Measurements from ENCODE around the gene FEN1.

FEN1 gene

GRCh38 chr11:61775606-61776554, 16.8 kb upstream of the FEN1 start:
- DNase-seq (ENCODE audit: low read depth): no peak

- no peak for DNase-seq (ENCODE audit: low read depth)
Measured at GRCh38 chr11:61776561-61777075, 16.1 kb upstream of the FEN1 start.

GRCh38 chr11:61777234-61778090, 15.2 kb upstream of the FEN1 start:
- DNase-seq (ENCODE audit: low read depth): no peak

- DNase-seq (ENCODE audit: low read depth): no peak
Measured at GRCh38 chr11:61778357-61778886, 14.3 kb upstream of the FEN1 start.

GRCh38 chr11:61778920-61779650, 13.6 kb upstream of the FEN1 start:
- DNase-seq (ENCODE audit: low read depth): no peak

- no peak for DNase-seq (ENCODE audit: low read depth)
Measured at GRCh38 chr11:61779666-61780525, 12.8 kb upstream of the FEN1 start.

- no peak for DNase-seq (ENCODE audit: low read depth)
Measured at GRCh38 chr11:61780581-61781162, 12.0 kb upstream of the FEN1 start.

GRCh38 chr11:61781585-61781984, 11.1 kb upstream of the FEN1 start:
- no peak for DNase-seq (ENCODE audit: low read depth)

GRCh38 chr11:61782299-61782698, 10.4 kb upstream of the FEN1 start:
- DNase-seq (ENCODE audit: low read depth): no peak

- DNase-seq (ENCODE audit: low read depth): no peak
Measured at GRCh38 chr11:61782841-61783240, 9.9 kb upstream of the FEN1 start.

GRCh38 chr11:61783717-61784505, 8.8 kb upstream of the FEN1 start:
- DNase-seq (ENCODE audit: low read depth): no peak

GRCh38 chr11:61784506-61784805, 8.3 kb upstream of the FEN1 start:
- no peak for DNase-seq (ENCODE audit: low read depth)

GRCh38 chr11:61785837-61786402, 6.8 kb upstream of the FEN1 start:
- no peak for DNase-seq (ENCODE audit: low read depth)

- no peak for DNase-seq (ENCODE audit: low read depth)
Measured at GRCh38 chr11:61787928-61788491, 4.7 kb upstream of the FEN1 start.

GRCh38 chr11:61791737-61792309, 888 bp upstream of the FEN1 start:
- no peak for DNase-seq (ENCODE audit: low read depth)

- no peak for DNase-seq (ENCODE audit: low read depth)
Measured at GRCh38 chr11:61793083-61793828, 545 bp downstream of the FEN1 start.

- no peak for DNase-seq (ENCODE audit: low read depth)
Measured at GRCh38 chr11:61793829-61794204, 1.1 kb downstream of the FEN1 start.

- DNase-seq (ENCODE audit: low read depth): no peak
Measured at GRCh38 chr11:61794579-61794978, 1.9 kb downstream of the FEN1 start.
